GM19025 (cell line): Measurements from ENCODE around the gene PPM1K.
"Not testable (repeated sequence)": the region's sequence is repeated elsewhere in the genome, so short reads cannot be mapped to it uniquely, and the experiment has no call there.

Experiments used
- ATAC-seq: cut with Tn5 transposase; IDR thresholded peaks from one replicate; pipeline ENCODE4 v1.9.1; 2021; ENCODE audit warnings: mild to moderate bottlenecking, low read depth, moderate library complexity; ENCODE audit not compliant: unreplicated experiment

The PPM1K gene

GRCh38 chr4:88284439-88285234, at the start of gene PPM1K:
PPM1K (minus strand) TSS chr4:88284561; CDS start chr4:88278583, 5,978 bp downstream.
- ATAC-seq, result peak; percentile 87

GRCh38 chr4:88333741-88334405, 49.5 kb upstream of the PPM1K start:
- no peak for ATAC-seq

- no peak for ATAC-seq
Observed at GRCh38 chr4:88327665-88328064, 43.3 kb upstream of the PPM1K start.

DNA sequence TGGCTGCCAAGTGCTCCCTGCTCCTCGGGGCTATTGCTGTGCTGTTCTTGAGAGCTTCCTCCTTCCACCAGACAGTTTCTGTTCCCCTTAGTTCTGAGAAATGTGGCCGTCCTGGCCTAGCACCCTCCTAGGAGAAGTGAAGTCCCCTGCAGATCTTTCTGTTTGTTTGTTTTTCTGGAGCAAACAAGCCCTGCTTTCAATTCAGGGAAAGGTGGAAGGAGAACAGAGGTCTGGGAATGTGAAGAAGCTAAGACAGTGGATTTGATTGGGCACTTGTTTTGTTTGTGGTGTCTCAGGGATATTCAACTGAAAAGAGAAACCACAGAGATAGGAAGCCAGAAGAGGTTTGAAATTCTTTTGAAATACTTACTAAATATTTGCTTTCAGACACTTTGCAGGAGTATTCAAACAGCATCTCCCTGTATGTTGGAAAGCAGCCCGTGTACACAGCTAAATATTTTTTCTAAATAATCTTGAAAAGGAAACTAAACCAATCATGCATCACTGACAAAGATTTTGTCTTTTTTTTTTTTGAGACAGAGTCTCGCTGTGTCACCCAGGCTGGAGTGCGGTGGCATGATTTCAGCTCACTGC, 36.5 kb upstream of the PPM1K start:
- peak; percentile 99 for ATAC-seq

DNA sequence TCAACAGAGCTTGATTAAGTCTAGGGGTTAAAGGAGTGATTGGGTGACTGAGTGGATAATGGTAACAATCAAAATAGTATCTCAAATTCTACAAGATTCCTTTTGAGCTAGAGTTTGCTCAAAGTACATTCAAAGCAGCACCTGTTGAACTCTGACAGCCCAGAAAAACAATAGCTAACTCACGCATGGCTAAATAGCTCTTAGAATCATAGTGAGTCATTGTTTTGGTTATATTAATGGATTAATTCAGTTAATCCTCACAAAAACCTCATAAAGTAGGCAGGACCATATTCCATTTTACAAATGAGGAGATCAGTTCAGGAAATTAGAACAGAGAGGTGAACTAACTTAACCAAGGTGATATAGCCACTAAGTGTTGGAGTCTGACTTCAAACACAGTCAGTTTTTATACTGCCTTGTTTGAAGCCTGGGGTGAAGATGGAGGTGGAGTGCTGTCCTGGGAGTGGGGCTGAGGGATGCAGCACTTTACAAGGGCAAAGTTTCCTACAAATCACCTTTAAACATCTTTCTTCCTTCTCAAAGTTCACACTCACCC, 35.9 kb upstream of the PPM1K start:
- peak; percentile 40 for ATAC-seq

- ATAC-seq, result no peak
Observed at GRCh38 chr4:88318751-88319350, 34.5 kb upstream of the PPM1K start.

DNA sequence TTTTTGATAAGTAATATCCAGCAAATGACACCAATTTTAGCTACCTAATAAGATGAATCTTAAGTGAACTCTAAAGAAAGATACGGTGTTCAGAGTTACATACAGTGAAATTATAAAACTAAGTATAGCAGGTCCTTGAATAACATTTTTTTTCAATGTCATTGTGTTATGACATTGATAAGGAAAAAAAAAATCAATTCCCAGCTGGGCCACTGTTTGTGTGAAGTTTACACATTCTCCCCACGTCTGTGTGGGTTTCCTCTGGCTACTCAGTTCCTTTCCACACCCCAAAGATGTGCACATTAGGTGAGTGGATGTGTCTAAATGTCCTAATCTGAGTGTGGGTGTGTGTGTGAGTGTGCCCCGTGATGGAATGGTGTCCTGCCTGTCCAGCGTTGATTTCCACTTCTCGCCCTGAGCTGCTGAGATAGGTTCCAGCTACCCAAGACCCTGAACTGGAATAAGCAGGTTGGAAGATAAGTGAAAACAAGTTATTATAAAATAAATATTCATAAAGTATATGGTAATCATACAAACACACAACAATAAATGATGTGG, 31.2 kb upstream of the PPM1K start:
- no peak for ATAC-seq

GRCh38 chr4:88313088-88313624, 28.8 kb upstream of the PPM1K start:
- ATAC-seq, result not testable (repeated sequence)

DNA sequence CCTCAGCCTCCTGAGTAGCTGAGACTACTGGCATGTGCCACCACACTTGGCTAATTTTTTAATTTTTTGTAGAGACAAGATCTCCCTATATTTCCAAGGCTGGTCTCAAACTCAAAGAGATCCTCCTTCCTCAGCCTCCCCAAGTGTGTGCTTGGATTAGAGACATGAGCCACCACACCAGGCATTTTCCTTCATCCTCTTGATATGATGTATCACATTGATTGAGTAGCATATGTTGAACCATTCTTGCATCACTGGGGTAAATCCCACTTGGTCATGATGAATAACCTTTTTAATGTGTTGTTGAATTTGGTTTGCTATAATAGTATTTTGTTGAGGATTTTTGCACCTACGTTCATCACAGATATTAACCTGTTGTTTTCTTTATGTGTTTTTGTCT, 24.2 kb upstream of the PPM1K start:
- ATAC-seq, result no peak

DNA sequence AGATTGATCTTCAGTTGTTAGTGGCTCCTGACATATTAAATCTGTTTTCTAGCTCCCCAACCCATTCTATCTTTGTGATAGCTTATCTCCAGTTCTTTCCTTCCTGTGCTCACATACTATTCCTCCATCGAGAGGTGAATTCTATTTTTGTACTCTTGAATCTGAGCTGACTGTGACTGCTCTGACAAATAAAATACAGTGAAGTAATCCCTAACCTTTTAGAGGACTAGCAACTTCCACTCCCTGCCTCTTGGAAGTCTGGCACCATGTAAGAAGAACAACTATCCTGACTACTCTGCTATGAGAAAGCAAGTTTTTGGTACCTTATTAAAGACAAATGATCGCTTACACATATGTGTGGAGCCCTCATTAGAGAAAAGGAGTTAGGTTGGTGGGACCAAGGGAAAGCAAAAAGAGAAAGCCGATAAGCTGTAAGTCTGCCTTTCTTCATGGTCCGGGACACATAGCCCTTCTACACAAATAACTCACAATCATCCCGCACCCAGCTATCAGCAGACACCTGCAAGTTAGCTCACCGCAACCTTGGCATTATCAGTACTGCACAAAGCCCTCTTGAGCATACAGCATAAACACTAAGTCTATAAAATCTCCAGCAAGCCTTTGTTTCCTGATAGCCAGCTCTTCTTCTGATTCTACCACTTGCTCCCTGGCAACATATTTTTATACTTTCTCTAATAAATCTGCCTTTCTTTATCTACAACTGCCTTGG, 13.5 kb upstream of the PPM1K start:
- no peak for ATAC-seq

- ATAC-seq, result no peak
Observed at GRCh38 chr4:88297212-88297516, 12.8 kb upstream of the PPM1K start.

DNA sequence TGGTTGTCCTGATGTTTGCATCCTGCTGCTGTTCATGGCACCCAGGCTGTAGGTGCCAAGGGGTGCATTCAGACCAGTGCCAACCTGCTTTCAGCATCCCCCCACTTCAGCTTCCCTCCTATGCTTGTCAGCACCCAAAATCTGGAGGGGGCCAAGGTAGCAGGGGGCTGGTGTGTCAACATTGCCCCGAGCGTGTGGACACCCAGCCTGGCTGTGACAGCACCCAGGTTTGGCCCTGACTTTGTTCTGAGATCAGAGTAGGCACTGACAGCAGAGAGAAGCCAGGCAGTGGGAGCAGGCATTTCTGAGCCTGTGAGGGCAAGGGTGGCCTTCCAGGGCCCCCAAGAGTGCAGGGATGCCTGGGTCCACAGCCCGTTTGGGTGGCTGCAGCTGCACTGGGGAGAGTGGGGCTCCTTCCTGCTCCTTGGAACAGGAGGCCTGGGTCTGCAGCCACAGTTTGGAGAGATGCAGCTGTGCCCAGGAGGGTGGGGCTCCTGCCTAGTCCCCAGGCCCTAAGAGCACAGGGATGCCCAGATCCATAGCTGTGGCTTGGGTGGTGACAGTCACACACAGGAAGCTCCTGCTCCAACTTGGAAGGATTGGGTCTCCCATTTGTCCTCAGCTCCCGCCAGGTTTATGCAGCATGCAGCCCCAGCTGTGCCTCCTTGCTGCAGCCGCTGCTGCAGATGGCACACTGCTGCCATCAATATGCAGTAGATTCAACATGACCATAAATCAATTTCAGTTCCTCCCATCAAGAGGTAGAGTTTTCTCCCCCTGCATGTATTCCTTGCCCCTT, 12.3 kb upstream of the PPM1K start:
- ATAC-seq, result no peak

- no peak for ATAC-seq
Observed at GRCh38 chr4:88295656-88296055, 11.3 kb upstream of the PPM1K start.

DNA sequence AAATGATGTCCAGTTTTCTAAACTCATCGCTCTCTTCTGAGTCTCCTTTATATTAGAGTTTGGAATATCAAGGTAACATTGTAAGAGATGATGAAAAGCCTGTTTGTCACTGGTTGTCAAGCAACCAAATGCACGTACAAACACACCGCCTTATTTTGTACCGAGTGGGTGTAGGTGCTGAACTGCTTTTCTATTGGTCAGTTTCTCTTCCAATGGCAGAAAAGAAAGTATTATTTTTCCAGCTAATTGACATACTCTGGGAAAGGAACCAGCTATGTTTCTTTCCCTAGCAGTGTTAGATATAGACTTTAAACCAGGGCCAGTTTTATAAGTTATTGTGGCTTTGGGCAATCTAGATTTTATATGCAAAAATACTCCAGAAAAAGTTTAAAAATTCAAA, 6.6 kb upstream of the PPM1K start:
- ATAC-seq, result no peak

- no peak for ATAC-seq
Observed at GRCh38 chr4:88286897-88287296, 2.5 kb upstream of the PPM1K start.

DNA sequence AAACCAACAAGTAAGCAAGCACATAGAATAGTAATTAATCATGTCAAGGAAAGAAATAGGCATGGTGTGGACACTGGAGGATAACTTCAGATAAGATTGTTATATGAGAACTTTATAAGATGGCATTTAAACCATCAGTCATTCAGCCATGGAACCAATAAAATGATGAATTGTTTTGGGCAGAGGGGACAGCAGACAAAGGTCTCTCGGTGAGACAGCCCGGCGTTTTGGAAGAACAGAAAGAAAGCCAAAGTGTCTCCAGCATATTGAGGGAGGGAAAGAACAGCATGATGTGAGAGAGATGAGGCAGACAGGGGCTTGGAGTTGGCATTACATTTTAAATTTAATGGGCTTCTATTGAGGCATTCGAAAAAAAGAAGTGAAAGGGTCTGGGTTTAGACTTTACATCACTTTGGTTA, 883 bp upstream of the PPM1K start:
- no peak for ATAC-seq

DNA sequence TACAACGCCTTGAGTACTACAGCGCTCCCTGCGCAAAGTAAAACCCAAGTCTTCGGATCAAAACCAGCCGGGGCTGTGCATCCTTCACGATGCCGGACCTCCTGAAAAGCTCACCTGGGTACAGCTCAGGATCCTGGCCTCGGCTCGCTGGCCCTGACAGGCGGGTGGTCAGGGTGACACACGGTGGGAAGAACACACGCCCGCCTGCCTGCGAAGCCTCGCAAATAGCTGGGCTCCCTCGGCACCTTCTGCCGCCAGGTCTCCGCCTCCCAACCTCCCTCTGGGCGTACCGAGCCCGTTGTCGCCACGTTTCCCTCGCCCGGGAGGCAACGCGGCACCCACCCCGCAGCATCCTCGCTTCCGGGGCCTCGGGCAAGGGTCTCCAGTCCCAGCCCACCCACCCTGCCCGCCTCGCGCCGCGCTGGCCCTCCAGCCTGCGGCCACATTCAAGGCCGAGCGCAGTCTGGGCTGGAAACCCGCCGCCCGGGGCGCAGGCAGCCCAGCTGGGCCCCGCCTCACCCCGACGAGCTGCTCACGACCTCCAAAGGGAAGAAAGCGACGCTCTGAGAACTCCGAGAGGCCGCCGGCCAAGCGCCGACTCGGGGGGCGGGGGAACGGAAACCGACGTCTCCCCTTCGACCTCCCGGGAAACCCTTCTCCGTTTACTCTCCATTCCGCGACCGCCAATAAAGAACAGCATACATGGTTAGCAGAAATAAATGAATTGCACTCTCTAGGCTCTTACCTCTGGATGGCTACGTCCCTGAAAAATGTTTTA, 511 bp downstream of the PPM1K start:
- peak; percentile 6 for ATAC-seq

DNA sequence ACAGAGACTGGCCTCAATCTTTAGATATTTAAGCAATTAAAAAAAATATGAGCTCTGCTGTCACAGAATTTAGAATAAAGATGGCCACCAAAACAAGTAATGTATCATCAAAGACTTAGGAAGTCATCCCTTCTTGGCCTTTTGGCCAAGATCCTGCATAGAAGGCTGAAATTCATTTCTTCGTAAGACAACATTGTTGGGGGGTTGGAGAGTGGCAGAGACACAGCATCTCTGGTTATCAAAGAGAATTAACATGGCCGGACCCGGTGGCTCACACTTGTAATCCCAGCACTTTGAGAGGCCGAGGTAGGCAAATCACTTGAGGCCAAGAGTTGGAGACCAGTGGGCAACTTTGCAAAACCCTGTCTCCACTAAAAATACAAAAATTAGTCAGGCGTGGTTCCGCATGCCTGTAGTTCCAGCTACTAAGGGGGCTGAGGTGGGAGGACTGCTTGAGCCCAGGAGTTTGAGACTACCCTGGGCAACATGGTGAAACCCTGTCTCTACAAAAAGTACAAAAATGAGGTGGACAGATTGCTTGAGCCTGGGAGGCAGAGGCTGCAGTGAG, 4.0 kb downstream of the PPM1K start:
- no peak for ATAC-seq
